Activated T-cell treated with anti-CD3 and anti-CD28 coated beads, Interleukin-2, amount 50 U/mL, for 72 hours (primary cell): ENCODE measurements around the gene GPR18. TPM values are rescaled to one million over a fixed set of nuclear protein-coding genes. Genes with fewer than 3 reads are reported as not detected.

Experiments used
- ATAC-seq, 2 donors: fragments of 150-1000 bp; cut with Tn5 transposase; replicated peaks in 1 of 2; 2 replicates each; pipeline ENCODE4 v1.10.0; 2021; ENCODE audit warnings: moderate library complexity in 2 of 2, mild to moderate bottlenecking in 1 of 2
- DNase-seq, 2 donors: peaks; one replicate each; pipeline ENCODE4 v3.0.0; 2021 to 2022; ENCODE audit warnings: mixed read lengths in 1 of 2
- H3K27ac Mint-ChIP-seq: one replicate; pipeline ENCODE4 v1.8.0; 2022; ENCODE audit warnings: mild to moderate bottlenecking, moderate library complexity, mixed read lengths
- H3K27me3 Mint-ChIP-seq: one replicate; pipeline ENCODE4 v1.8.0; 2022; ENCODE audit warnings: low read depth, mixed read lengths
- H3K36me3 Mint-ChIP-seq, 2 donors: one replicate each; pipeline ENCODE4 v1.8.0; 2022; ENCODE audit warnings: mixed read lengths in 2 of 2, mild to moderate bottlenecking in 1 of 2; ENCODE audit not compliant: insufficient read depth in 2 of 2
- H3K4me1 Mint-ChIP-seq: one replicate; pipeline ENCODE4 v1.8.0; 2022; ENCODE audit warnings: low read depth, mixed read lengths
- H3K4me3 Mint-ChIP-seq, 2 donors: one replicate each; pipeline ENCODE4 v1.8.0; 2022; ENCODE audit warnings: mild to moderate bottlenecking in 2 of 2, mixed read lengths in 2 of 2, moderate library complexity in 2 of 2
- H3K9me3 Mint-ChIP-seq, 2 donors: one replicate each; pipeline ENCODE4 v1.8.0; 2022; ENCODE audit warnings: mixed read lengths in 2 of 2
- total RNA-seq, 2 donors: library from RNA; stranded (reverse); gene quantifications; one replicate each; pipeline ENCODE4 v1.2.3, GENCODE V29; 2022

Gene GPR18
- total RNA-seq, 2 donors from 2014 or later, result 12.4 to 17.3 TPM

GRCh38 chr13:99205621-99206220 is 52.5 kb downstream of the GPR18 start:
- no peak for DNase-seq
- Mint-ChIP-seq H3K36me3 (peaks cover 11 to 20% of the 10 kb centered on the region in 2 donors), H3K4me1 (peaks cover 83% of the 10 kb centered on the region), H3K4me3 (peak overlapping the region; percentile 80 to 84), H3K27ac (no peak overlapping the region), H3K27me3 (no peaks in the 10 kb centered on the region), H3K9me3 (no peaks in the 10 kb centered on the region)
- no peak for ATAC-seq

Other genes with a start within 250 kb of the GPR18 start
- gene UBAC2, start 57.5 kb downstream of the GPR18 start, total RNA-seq, result 10 to 100 TPM; 76.7 to 80.3 TPM
- gene GPR183, start 49.0 kb upstream of the GPR18 start, total RNA-seq, result 10 to 100 TPM; 32.8 to 57.5 TPM
- 10 to 100 TPM; 56.8 to 77.2 TPM for gene TM9SF2, start 243.1 kb upstream of the GPR18 start, total RNA-seq